Keratinocyte (primary cell): ENCODE measurements around the gene PLEKHD1.
"Not testable (repeated sequence)": the region's sequence is repeated elsewhere in the genome, so short reads cannot be mapped to it uniquely, and the experiment has no call there.

Experiments
- CTCF ChIP-seq, 3 experiments: IDR thresholded peaks in 1 of 3; conservative IDR thresholded peaks in 1 of 3; optimal IDR thresholded peaks in 1 of 3; 2 replicates in 2 of 3; 3 replicates in 1 of 3; pipeline versions ENCODE3 to v1.5.1; 2011; ENCODE audit warnings: low read length in 3 of 3, mild to moderate bottlenecking in 3 of 3, moderate library complexity in 2 of 3, control low read depth in 1 of 3, inconsistent platforms in 1 of 3; ENCODE audit not compliant: insufficient read depth in 2 of 3; ENCODE audit errors: extremely low read depth in 1 of 3
- EZH2 ChIP-seq: IDR thresholded peaks from one replicate; pipeline ENCODE4 v1.6.1; 2012; ENCODE audit warnings: inconsistent platforms, mild to moderate bottlenecking, low read length, moderate library complexity

GRCh38 chr14:69497866-69498265 is 13.3 kb downstream of the PLEKHD1 start:
- not testable (repeated sequence) for TF ChIP-seq CTCF (optimal IDR thresholded peaks at IDR 0.05 in 1 of 3, IDR thresholded peaks at IDR 0.05 in 1 of 3, conservative IDR thresholded peaks at IDR 0.05 in 1 of 3; ENCODE audit: extremely low read depth in 1 of 3, insufficient read depth in 2 of 3, low read length in 3 of 3); EZH2
